Measurements from ENCODE around the gene RNU5D-1.
"Not testable (repeated sequence)": the region's sequence is repeated elsewhere in the genome, so short reads cannot be mapped to it uniquely, and the experiment has no call there.

Gene RNU5D-1

GRCh38 chr1:44760876-44761275 is 29.9 kb upstream of the RNU5D-1 start:
- FAIRE-seq (no peak), DNase-seq (ENCODE audit: insufficient read length) (no peak)
- TF ChIP-seq POLR2A (IDR thresholded peaks at IDR 0.05; ENCODE audit: low read depth, low read length) (no peak), POLR2AphosphoS5 (IDR thresholded peaks at IDR 0.05; ENCODE audit: low read depth, low read length) (no peak), TAF1 (IDR thresholded peaks at IDR 0.05; ENCODE audit: borderline replicate concordance, low read depth, low read length) (no peak)

GRCh38 chr1:44759077-44759476 is 28.1 kb upstream of the RNU5D-1 start:
- no peak for TF ChIP-seq TAF1 (IDR thresholded peaks at IDR 0.05; ENCODE audit: borderline replicate concordance, low read depth, low read length)
- no peak for TF ChIP-seq POLR2AphosphoS5 (IDR thresholded peaks at IDR 0.05; ENCODE audit: low read depth, low read length)
- no peak for TF ChIP-seq POLR2A (IDR thresholded peaks at IDR 0.05; ENCODE audit: low read depth, low read length)
- FAIRE-seq (no peak), DNase-seq (ENCODE audit: insufficient read length) (no peak)

GRCh38 chr1:44757420-44757819 is 26.4 kb upstream of the RNU5D-1 start:
- no peak for DNase-seq (ENCODE audit: insufficient read length)
- FAIRE-seq: peak; percentile 77
- TF ChIP-seq TAF1 (IDR thresholded peaks at IDR 0.05; ENCODE audit: borderline replicate concordance, low read depth, low read length): no peak
- no peak for TF ChIP-seq POLR2A (IDR thresholded peaks at IDR 0.05; ENCODE audit: low read depth, low read length)
- no peak for TF ChIP-seq POLR2AphosphoS5 (IDR thresholded peaks at IDR 0.05; ENCODE audit: low read depth, low read length)

- FAIRE-seq (no peak), DNase-seq (ENCODE audit: insufficient read length) (no peak)
- TF ChIP-seq POLR2AphosphoS5 (IDR thresholded peaks at IDR 0.05; ENCODE audit: low read depth, low read length): no peak
- no peak for TF ChIP-seq POLR2A (IDR thresholded peaks at IDR 0.05; ENCODE audit: low read depth, low read length)
- no peak for TF ChIP-seq TAF1 (IDR thresholded peaks at IDR 0.05; ENCODE audit: borderline replicate concordance, low read depth, low read length)
Measured at GRCh38 chr1:44747878-44748277, 16.9 kb upstream of the RNU5D-1 start.

- FAIRE-seq (no peak), DNase-seq (ENCODE audit: insufficient read length) (no peak)
- TF ChIP-seq POLR2A (IDR thresholded peaks at IDR 0.05; ENCODE audit: low read depth, low read length): no peak
- TF ChIP-seq TAF1 (IDR thresholded peaks at IDR 0.05; ENCODE audit: borderline replicate concordance, low read depth, low read length): no peak
- TF ChIP-seq POLR2AphosphoS5 (IDR thresholded peaks at IDR 0.05; ENCODE audit: low read depth, low read length): no peak
Measured at GRCh38 chr1:44743211-44743610, 12.2 kb upstream of the RNU5D-1 start.

- no peak for TF ChIP-seq POLR2AphosphoS5 (IDR thresholded peaks at IDR 0.05; ENCODE audit: low read depth, low read length)
- TF ChIP-seq TAF1 (IDR thresholded peaks at IDR 0.05; ENCODE audit: borderline replicate concordance, low read depth, low read length): no peak
- no peak for TF ChIP-seq POLR2A (IDR thresholded peaks at IDR 0.05; ENCODE audit: low read depth, low read length)
- DNase-seq (ENCODE audit: insufficient read length) (no peak), FAIRE-seq (no peak)
Measured at GRCh38 chr1:44740179-44740617, 9.2 kb upstream of the RNU5D-1 start.

GRCh38 chr1:44739307-44740178 is 8.6 kb upstream of the RNU5D-1 start, which contains the start of gene KIF2C:
Gene KIF2C, plus strand, starts transcription at chr1:44739837. Its CDS starts 96 bp downstream, at chr1:44739933.
- DNase-seq (ENCODE audit: insufficient read length) (peak; percentile 97), FAIRE-seq (peak; percentile 95)
- TF ChIP-seq POLR2A (IDR thresholded peaks at IDR 0.05; ENCODE audit: low read depth, low read length) (peak; percentile 94), POLR2AphosphoS5 (IDR thresholded peaks at IDR 0.05; ENCODE audit: low read depth, low read length) (peak; percentile 93), TAF1 (IDR thresholded peaks at IDR 0.05; ENCODE audit: borderline replicate concordance, low read depth, low read length) (peak; percentile 64; the same call in 1 of the 2 replicates)

- not testable (repeated sequence) for FAIRE-seq; DNase-seq (ENCODE audit: insufficient read length)
Measured at GRCh38 chr1:44738953-44739306, 8.0 kb upstream of the RNU5D-1 start.

GRCh38 chr1:44735992-44736391 is 5.0 kb upstream of the RNU5D-1 start:
- TF ChIP-seq POLR2A (IDR thresholded peaks at IDR 0.05; ENCODE audit: low read depth, low read length) (no peak), POLR2AphosphoS5 (IDR thresholded peaks at IDR 0.05; ENCODE audit: low read depth, low read length) (no peak)
- no peak for DNase-seq (ENCODE audit: insufficient read length)

GRCh38 chr1:44733784-44734183 is 2.8 kb upstream of the RNU5D-1 start:
- FAIRE-seq (no peak), DNase-seq (ENCODE audit: insufficient read length) (no peak)
- TF ChIP-seq POLR2AphosphoS5 (IDR thresholded peaks at IDR 0.05; ENCODE audit: low read depth, low read length): no peak
- TF ChIP-seq POLR2A (IDR thresholded peaks at IDR 0.05; ENCODE audit: low read depth, low read length): no peak
- TF ChIP-seq TAF1 (IDR thresholded peaks at IDR 0.05; ENCODE audit: borderline replicate concordance, low read depth, low read length): no peak

More at GRCh38 chr1:44735992-44736391, 5.0 kb upstream of the RNU5D-1 start:
- FAIRE-seq: no peak

- no peak for TF ChIP-seq POLR2A (IDR thresholded peaks at IDR 0.05; ENCODE audit: low read depth, low read length)
- no peak for TF ChIP-seq TAF1 (IDR thresholded peaks at IDR 0.05; ENCODE audit: borderline replicate concordance, low read depth, low read length)
- no peak for TF ChIP-seq POLR2AphosphoS5 (IDR thresholded peaks at IDR 0.05; ENCODE audit: low read depth, low read length)
- FAIRE-seq (no peak), DNase-seq (ENCODE audit: insufficient read length) (no peak)
Measured at GRCh38 chr1:44733365-44733764, 2.4 kb upstream of the RNU5D-1 start.

- FAIRE-seq (no peak), DNase-seq (ENCODE audit: insufficient read length) (no peak)
- TF ChIP-seq POLR2A (IDR thresholded peaks at IDR 0.05; ENCODE audit: low read depth, low read length): no peak
- no peak for TF ChIP-seq POLR2AphosphoS5 (IDR thresholded peaks at IDR 0.05; ENCODE audit: low read depth, low read length)
- no peak for TF ChIP-seq TAF1 (IDR thresholded peaks at IDR 0.05; ENCODE audit: borderline replicate concordance, low read depth, low read length)
Measured at GRCh38 chr1:44724955-44725698, 5.8 kb downstream of the RNU5D-1 start.
